Skeletal muscle satellite cell (primary cell): ENCODE data around the gene DOLK.

Source experiments
- H3K27me3 ChIP-seq: 2 replicates; pipeline ENCODE4 v1.7.0; 2013; ENCODE audit warnings: low read length; ENCODE audit not compliant: control insufficient read depth, insufficient read depth
- H3K36me3 ChIP-seq: 2 replicates; pipeline ENCODE4 v1.7.0; 2013; ENCODE audit warnings: mild to moderate bottlenecking, control low read depth, low read length; ENCODE audit not compliant: insufficient read depth
- H3K4me1 ChIP-seq: 2 replicates; pipeline ENCODE4 v1.7.0; 2013; ENCODE audit warnings: low read length; ENCODE audit not compliant: control insufficient read depth, insufficient read depth
- H3K4me2 ChIP-seq: 2 replicates; pipeline ENCODE4 v1.7.0; 2013; ENCODE audit warnings: mild to moderate bottlenecking, low read length
- H3K4me3 ChIP-seq: 2 replicates; pipeline ENCODE4 v1.7.0; 2013; ENCODE audit warnings: low read length
- H3K9ac ChIP-seq: 2 replicates; pipeline ENCODE4 v1.7.0; 2013; ENCODE audit warnings: mild to moderate bottlenecking, low read depth, low read length, moderate library complexity
- H3K9me3 ChIP-seq: replicated peaks from 2 replicates; pipeline ENCODE4 v1.7.0; 2013; ENCODE audit warnings: mild to moderate bottlenecking, control low read depth, low read length

Gene DOLK

DNA sequence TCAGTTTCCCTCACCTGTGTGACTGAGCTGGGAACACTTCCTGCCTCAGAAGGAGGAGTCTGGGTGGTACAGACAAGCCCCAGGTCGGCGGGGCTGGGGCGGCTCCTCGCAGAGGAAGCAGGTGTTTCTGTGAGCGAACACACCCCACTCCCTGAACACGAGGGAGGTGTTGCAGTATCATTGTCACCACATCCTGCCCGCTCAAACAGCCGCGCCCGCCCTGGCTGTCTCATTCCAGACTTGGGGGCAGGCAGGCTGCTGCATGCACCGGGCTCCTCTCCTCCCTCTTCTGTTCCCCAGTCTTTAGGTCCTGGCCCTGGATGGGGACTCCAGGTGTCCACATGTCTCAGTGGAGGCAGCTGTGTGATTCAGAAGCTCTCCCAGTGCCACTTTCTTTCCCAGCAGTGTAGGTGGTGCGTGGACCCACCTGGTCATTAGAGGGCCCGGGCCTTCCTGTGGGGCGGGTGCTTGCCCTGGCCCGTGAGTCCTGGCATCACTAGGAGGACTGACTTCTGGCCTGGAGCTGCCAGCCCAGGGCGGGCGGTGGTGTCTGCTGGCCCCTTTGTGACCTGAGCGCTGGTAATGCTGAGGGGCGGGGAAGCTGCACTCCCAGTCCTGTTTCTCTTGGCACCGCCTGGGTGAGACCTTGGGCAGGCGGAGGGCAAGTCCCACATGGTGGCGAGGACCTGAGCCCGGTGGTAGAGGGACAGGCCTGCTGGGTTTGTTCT is 44.9 kb downstream of the DOLK start:
- Histone ChIP-seq H3K27me3 (no peaks in the 10 kb centered on the region), H3K4me1 (peaks cover 48% of the 10 kb centered on the region), H3K36me3 (peaks cover 44% of the 10 kb centered on the region), H3K4me3 (no peak overlapping the region), H3K9ac (peak overlapping the region; percentile 4), H3K4me2 (no peak overlapping the region), H3K9me3 (no peaks in the 10 kb centered on the region)

DNA sequence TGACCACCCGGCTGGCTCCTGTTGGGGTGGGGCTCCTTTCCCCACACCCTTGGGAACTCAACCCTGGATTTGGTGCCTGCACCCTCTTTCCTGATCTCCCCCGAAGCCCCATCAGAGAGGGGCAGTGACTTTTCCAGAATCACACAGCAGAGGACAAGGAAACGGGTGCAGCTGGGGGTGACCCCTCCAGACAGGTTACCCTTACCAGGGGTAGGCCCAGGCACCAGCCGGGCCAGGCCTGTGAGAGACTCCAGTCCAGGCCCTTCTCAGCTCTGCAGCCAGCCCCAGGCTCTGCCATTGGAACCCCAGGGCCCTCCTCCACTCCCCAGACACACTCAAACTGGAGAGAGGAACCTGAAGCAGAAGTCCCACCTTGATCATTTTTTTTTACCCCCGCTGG is 45.6 kb downstream of the DOLK start:
- Histone ChIP-seq H3K4me2 (no peak overlapping the region), H3K36me3 (peaks cover 43% of the 10 kb centered on the region), H3K27me3 (no peaks in the 10 kb centered on the region), H3K4me3 (no peak overlapping the region), H3K4me1 (peaks cover 48% of the 10 kb centered on the region), H3K9ac (no peak overlapping the region), H3K9me3 (no peaks in the 10 kb centered on the region)

DNA sequence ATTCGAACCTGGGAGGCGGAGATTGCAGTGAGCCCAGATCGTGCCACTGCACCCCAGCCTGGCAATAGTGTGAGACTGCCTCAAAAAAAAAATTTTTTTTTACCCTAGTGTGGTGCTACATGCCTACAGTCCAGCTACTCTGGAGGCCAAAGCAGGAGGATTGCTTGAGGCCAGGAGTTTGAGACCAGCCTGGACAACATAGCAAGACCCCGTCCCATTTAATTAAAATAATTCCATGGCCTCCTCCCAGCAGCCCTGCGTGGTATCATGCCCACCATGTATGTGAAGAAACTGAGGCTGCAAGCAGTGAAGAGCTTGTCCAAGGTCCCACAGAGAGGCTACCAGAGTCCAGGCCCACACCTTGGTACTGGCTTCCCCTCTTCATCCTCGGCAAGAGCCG is 46.0 kb downstream of the DOLK start:
- Histone ChIP-seq H3K9ac (no peak overlapping the region), H3K36me3 (peaks cover 43% of the 10 kb centered on the region), H3K4me3 (no peak overlapping the region), H3K4me2 (no peak overlapping the region), H3K9me3 (no peaks in the 10 kb centered on the region), H3K4me1 (peaks cover 48% of the 10 kb centered on the region), H3K27me3 (no peaks in the 10 kb centered on the region)

DNA sequence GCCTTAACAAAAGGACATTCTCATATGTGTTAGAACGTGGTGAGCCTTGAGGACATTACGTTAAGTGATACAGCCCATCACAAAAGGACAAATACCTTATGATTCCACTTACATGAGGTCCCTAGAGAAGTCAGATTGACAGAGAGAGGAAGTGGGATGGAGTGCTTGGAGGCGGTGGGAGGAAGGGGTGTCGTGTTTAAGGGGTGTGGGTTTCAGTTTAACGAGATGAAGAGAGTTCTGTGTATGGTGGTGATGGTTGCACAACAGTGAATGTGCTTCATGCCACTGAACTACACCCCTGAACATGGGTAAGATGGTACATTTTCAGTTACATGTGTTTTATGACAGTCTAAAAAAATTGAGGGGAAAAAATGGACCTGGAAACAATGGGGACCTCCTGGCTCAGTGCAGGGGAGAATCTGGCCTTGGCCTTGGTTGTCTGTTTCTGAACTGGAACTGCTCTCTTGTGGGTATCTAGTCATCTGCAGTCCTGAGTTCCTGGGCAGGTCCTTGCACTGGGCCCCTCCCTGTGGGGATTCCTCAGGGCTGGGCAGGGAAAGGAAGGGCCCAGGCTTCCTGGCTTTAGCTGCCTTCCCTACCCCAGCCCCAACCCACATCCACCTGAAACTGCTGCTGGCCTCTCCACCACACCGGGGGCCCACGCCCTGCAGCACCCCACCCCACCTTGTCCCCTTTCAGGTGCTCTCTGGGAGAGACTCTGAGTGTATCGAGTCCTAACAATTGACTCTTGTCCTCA is 47.7 kb downstream of the DOLK start:
- H3K4me2 ChIP-seq = no peak overlapping the region
- H3K4me1 ChIP-seq = peaks cover 48% of the 10 kb centered on the region
- peaks cover 58% of the 10 kb centered on the region for H3K36me3 ChIP-seq
- no peak overlapping the region for H3K4me3 ChIP-seq
- H3K9me3 ChIP-seq = no peaks in the 10 kb centered on the region
- H3K9ac ChIP-seq = no peak overlapping the region
- no peaks in the 10 kb centered on the region for H3K27me3 ChIP-seq

DNA sequence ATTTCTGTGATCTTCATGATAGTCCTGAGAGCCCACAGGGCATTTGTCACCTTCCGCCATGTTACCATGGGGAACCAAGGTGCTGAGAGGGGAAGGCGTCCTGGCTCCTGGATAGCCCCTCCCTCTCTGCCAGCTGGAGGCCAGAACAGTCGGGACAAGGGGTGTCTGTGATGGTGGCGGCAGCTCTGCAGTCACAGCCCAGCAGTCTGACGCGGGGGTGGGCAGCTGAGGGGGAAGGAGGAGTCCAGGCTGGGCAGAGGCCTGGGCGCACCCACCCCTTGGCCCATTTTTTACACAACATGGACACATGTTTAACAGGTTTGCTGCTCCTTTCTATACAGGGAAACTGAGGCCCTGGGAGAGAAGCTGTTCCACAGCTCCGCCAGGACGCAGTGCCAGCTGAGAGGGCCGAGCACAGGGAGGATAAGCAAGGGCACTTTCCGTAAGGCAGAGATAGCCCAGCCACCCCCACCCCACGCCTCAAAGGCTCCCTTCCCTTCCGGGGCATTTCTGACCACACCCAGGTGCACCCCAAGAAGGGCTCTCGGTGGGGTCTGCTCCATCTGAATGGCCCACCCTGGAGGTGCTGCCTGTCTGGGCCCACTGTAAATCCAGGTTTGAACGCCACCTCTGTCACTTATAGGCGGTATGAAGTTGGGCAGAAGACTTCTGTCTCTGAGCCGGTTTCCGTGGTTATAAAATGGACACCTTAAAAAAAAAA is 48.4 kb downstream of the DOLK start:
- peaks cover 44% of the 10 kb centered on the region for H3K4me1 ChIP-seq
- no peak overlapping the region for H3K4me2 ChIP-seq
- H3K4me3 ChIP-seq = no peak overlapping the region
- H3K9ac ChIP-seq = no peak overlapping the region
- H3K9me3 ChIP-seq = no peaks in the 10 kb centered on the region
- peaks cover 59% of the 10 kb centered on the region for H3K36me3 ChIP-seq
- no peaks in the 10 kb centered on the region for H3K27me3 ChIP-seq

DNA sequence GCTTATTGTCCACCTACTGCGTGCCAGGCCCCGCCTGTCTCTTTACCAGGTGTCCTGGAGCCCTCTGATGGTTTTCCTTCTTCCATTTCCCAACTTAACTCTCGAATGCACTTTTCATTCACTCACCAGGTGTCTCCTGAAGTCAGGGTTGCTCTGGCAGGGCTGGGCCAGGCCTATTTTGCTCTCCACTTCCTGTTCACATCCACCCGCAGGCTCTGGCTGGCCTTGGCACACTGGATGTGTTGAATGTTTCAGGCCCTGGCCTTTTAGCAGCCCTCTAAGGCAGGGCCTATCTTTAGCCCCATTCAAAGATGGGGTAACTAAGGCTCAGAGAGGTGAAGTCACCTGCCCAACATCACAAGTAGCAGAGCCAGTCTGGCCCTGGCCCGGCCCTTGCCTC is 49.0 kb downstream of the DOLK start:
- Histone ChIP-seq H3K4me3 (no peak overlapping the region), H3K4me2 (no peak overlapping the region), H3K9me3 (no peaks in the 10 kb centered on the region), H3K9ac (no peak overlapping the region), H3K36me3 (peaks cover 64% of the 10 kb centered on the region), H3K27me3 (no peaks in the 10 kb centered on the region), H3K4me1 (peaks cover 40% of the 10 kb centered on the region)

DNA sequence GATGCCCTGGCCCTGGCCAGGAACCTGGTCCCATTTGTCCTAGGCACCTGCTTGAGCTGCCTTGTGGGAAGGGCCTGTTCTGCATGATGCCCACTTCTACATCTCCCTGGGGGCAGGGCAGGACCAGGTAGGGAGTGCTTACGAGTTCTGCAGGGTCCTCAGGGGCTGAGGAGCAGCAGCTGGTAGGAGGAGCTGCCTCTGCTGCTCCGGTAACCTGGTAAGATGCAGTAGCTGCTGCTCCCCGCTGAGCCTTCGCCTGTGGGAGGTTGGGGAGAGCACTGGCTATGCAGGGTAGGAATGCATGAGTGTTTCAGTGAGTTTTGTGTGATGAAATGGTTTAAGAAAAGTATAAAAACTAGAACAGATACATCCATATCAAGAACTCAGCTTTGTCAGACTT is 51.8 kb downstream of the DOLK start:
- Histone ChIP-seq H3K9ac (no peak overlapping the region), H3K4me3 (no peak overlapping the region), H3K36me3 (peaks cover 68% of the 10 kb centered on the region), H3K9me3 (no peaks in the 10 kb centered on the region), H3K4me1 (peaks cover 42% of the 10 kb centered on the region), H3K4me2 (no peak overlapping the region), H3K27me3 (no peaks in the 10 kb centered on the region)
